ENCODE measurements around the gene SMG1.
"Not testable (repeated sequence)": the region's sequence is repeated elsewhere in the genome, so short reads cannot be mapped to it uniquely, and the experiment has no call there.

Gene SMG1

DNA sequence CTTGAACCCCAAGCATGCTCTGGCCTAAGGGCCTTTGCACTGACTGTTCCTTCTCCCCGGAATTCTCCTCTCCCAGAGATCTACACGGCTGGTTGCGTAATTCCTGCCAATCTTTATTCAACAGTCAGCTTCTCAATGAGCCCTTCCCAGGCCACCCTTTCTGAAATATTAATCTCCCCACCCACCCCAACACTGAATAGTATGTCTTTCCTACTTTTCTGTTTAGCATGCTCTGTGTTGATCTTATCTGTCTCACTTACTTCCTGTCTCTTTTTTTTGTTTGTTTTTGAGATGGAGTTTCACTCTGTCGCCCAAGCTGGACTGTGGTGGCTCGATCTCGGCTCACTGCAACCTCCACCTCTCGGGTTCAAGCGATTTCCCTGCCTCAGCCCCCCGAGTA lies 169.6 kb downstream of the SMG1 start:
- DNase-seq = not testable (repeated sequence)
